Lower leg skin (tissue), 3 donors: ENCODE measurements around the gene HEMK1.

Experiments used
- POLR2A ChIP-seq, 2 donors: fragments of 450-650 bp; IDR thresholded peaks; one replicate each; pipeline ENCODE4 v1.6.1; 2016 to 2017; ENCODE audit warnings: antibody characterized with exemption in 2 of 2, mild to moderate bottlenecking in 1 of 2, moderate library complexity in 1 of 2
- TF ChIP-seq, protein P1 (sequence below), 3 donors: fragments of 450-650 bp; IDR thresholded peaks; one replicate each; pipeline ENCODE4 v1.5.1; 2016; ENCODE audit warnings: antibody characterized with exemption in 3 of 3, mild to moderate bottlenecking in 3 of 3, moderate library complexity in 2 of 3

DNA sequence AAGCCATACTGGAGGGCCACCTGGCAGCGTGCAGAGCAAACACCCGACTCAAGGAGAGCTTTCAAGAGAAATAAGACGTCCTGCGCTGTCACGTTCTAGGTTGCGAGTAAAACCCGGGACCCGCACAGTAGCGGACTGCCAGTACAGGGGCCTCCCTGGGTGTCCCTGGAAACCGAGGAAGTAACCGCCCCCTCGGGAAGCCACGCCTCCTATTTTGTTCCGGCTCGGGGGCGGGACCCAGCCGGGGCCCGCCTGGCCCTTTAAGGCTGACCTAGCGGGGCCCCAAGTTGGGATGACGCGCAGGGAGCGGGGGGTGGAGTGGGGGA, 47.4 kb downstream of the HEMK1 start:
- no peak for TF ChIP-seq POLR2A (IDR thresholded peaks at IDR 0.05)
- TF ChIP-seq, protein P1, sequence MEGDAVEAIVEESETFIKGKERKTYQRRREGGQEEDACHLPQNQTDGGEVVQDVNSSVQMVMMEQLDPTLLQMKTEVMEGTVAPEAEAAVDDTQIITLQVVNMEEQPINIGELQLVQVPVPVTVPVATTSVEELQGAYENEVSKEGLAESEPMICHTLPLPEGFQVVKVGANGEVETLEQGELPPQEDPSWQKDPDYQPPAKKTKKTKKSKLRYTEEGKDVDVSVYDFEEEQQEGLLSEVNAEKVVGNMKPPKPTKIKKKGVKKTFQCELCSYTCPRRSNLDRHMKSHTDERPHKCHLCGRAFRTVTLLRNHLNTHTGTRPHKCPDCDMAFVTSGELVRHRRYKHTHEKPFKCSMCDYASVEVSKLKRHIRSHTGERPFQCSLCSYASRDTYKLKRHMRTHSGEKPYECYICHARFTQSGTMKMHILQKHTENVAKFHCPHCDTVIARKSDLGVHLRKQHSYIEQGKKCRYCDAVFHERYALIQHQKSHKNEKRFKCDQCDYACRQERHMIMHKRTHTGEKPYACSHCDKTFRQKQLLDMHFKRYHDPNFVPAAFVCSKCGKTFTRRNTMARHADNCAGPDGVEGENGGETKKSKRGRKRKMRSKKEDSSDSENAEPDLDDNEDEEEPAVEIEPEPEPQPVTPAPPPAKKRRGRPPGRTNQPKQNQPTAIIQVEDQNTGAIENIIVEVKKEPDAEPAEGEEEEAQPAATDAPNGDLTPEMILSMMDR (IDR thresholded peaks at IDR 0.05) = no peak
